ENCODE data around the gene PPP1CC. TPM values are rescaled to one million over a fixed set of nuclear protein-coding genes. Genes with fewer than 3 reads are reported as not detected.

PPP1CC gene
- total RNA-seq, 1 donor from 2014 or later: 288 TPM

DNA sequence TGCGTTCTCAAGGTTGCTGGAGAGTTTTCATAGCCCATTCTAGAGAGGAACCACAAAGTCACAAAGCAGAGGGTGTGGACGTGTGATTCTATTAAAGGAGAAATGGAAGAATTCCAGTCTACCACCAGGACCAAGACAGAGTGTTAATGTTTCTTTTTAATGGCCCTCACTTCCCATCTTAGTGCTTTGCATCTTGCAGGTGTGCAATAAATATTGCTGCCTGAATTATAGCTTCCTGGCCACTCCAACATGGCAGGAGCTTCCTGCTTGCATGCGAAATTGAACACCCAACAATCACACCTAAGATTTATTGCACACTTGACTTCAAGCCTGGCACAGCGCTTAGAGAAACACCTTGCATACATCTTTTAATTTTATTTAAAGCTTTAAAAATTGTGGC, 22.4 kb upstream of the PPP1CC start:
- DNase-seq (ENCODE audit: low read depth, low spot score): no peak
- Mint-ChIP-seq H3K9me3 (no peaks in the 10 kb centered on the region), H3K4me1 (no peaks in the 10 kb centered on the region), H3K36me3 (ENCODE audit: low read depth) (no peaks in the 10 kb centered on the region), H3K27ac (ENCODE audit: unreplicated experiment) (no peak overlapping the region), H3K27me3 (ENCODE audit: low read depth) (no peaks in the 10 kb centered on the region), H3K4me3 (no peak overlapping the region)
- TF ChIP-seq CTCF (conservative IDR thresholded peaks at IDR 0.05): no peak

DNA sequence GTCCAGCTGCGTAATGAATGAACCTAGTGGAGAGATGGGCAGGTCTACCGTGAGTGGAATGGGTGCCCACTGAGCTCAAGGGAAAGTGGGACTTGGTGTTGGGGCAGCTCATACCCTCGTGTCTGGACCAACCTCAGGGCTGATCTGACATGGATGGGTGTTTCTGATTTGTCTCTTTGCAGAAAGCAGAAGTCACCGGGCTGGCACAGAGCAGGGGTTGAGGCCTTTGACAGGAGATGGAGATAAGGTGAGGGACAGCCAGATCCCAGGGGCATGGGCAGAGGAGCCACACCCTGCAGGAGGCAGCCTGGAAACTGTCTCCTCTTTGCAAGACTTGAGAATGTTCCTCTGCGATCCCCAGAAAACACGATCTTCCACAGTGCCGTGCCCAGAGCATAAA, 20.9 kb upstream of the PPP1CC start:
- no peaks in the 10 kb centered on the region for H3K36me3 Mint-ChIP-seq (ENCODE audit: low read depth)
- no peak overlapping the region for H3K4me3 Mint-ChIP-seq
- no peaks in the 10 kb centered on the region for H3K27me3 Mint-ChIP-seq (ENCODE audit: low read depth)
- no peaks in the 10 kb centered on the region for H3K4me1 Mint-ChIP-seq
- H3K27ac Mint-ChIP-seq (ENCODE audit: unreplicated experiment): no peak overlapping the region
- no peak for DNase-seq (ENCODE audit: low read depth, low spot score)
- H3K9me3 Mint-ChIP-seq: no peaks in the 10 kb centered on the region
- no peak for TF ChIP-seq CTCF (conservative IDR thresholded peaks at IDR 0.05)

GRCh38 chr12:110762891-110763290, 20.2 kb upstream of the PPP1CC start:
- Mint-ChIP-seq H3K4me1 (no peaks in the 10 kb centered on the region), H3K4me3 (no peak overlapping the region), H3K36me3 (ENCODE audit: low read depth) (no peaks in the 10 kb centered on the region), H3K27ac (ENCODE audit: unreplicated experiment) (no peak overlapping the region), H3K9me3 (no peaks in the 10 kb centered on the region), H3K27me3 (ENCODE audit: low read depth) (no peaks in the 10 kb centered on the region)
- DNase-seq (ENCODE audit: low read depth, low spot score): no peak
- TF ChIP-seq CTCF (conservative IDR thresholded peaks at IDR 0.05): no peak

GRCh38 chr12:110760204-110760609, 17.5 kb upstream of the PPP1CC start:
- Mint-ChIP-seq H3K36me3 (ENCODE audit: low read depth) (no peaks in the 10 kb centered on the region), H3K9me3 (no peaks in the 10 kb centered on the region), H3K4me1 (no peaks in the 10 kb centered on the region), H3K4me3 (no peak overlapping the region), H3K27ac (ENCODE audit: unreplicated experiment) (no peak overlapping the region), H3K27me3 (ENCODE audit: low read depth) (no peaks in the 10 kb centered on the region)
- TF ChIP-seq CTCF (conservative IDR thresholded peaks at IDR 0.05): no peak
- no peak for DNase-seq (ENCODE audit: low read depth, low spot score)

- Mint-ChIP-seq H3K27me3 (ENCODE audit: low read depth) (no peaks in the 10 kb centered on the region), H3K4me3 (no peak overlapping the region), H3K4me1 (no peaks in the 10 kb centered on the region), H3K36me3 (ENCODE audit: low read depth) (no peaks in the 10 kb centered on the region), H3K9me3 (no peaks in the 10 kb centered on the region), H3K27ac (ENCODE audit: unreplicated experiment) (no peak overlapping the region)
- no peak for TF ChIP-seq CTCF (conservative IDR thresholded peaks at IDR 0.05)
- no peak for DNase-seq (ENCODE audit: low read depth, low spot score)
Observed at GRCh38 chr12:110758922-110759321, 16.2 kb upstream of the PPP1CC start.

DNA sequence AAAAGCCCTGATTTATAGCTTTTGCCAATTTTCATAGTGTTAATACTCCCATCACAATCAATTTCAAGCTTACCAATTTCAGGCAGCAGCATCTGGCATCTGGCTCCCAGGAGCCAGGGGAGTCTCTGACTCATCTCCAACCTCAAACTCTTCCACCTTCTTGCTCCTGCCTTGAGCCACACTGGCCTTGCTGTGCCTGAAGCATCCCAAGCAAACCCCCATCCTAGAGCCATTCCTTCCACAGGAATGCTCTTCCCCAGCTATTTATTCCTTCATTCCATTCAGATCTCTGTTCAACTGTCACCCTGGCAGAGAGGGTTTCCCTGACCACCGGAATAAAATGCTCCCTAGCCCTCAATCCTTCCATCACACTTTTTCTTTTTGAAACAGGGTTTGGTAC, 13.9 kb upstream of the PPP1CC start:
- Mint-ChIP-seq H3K27ac (ENCODE audit: unreplicated experiment) (no peak overlapping the region), H3K4me3 (no peak overlapping the region), H3K36me3 (ENCODE audit: low read depth) (no peaks in the 10 kb centered on the region), H3K4me1 (no peaks in the 10 kb centered on the region), H3K27me3 (ENCODE audit: low read depth) (no peaks in the 10 kb centered on the region), H3K9me3 (no peaks in the 10 kb centered on the region)
- no peak for DNase-seq (ENCODE audit: low read depth, low spot score)
- TF ChIP-seq CTCF (conservative IDR thresholded peaks at IDR 0.05): no peak

Measured in neural crest cell (in vitro differentiated cells).